ENCODE data around the gene SEMA6B.
"Not testable (repeated sequence)": the region's sequence is repeated elsewhere in the genome, so short reads cannot be mapped to it uniquely, and the experiment has no call there.

The SEMA6B gene

GRCh38 chr19:4543842-4544647 lies 15.4 kb downstream of the SEMA6B start:
- DNase-seq, result no peak

GRCh38 chr19:4542896-4543841 lies 16.3 kb downstream of the SEMA6B start:
- DNase-seq, result no peak

- DNase-seq, result not testable (repeated sequence)
These were observed 17.7 kb downstream of the SEMA6B start for GRCh38 chr19:4541806-4542145.

GRCh38 chr19:4541114-4541805 lies 18.2 kb downstream of the SEMA6B start:
- DNase-seq, result no peak

GRCh38 chr19:4539693-4540581 lies 19.5 kb downstream of the SEMA6B start, which contains the start of gene LRG1:
Gene LRG1 (minus strand): TSS chr19:4540036. CDS start chr19:4540013, 23 bp downstream.
- no peak for DNase-seq

- DNase-seq, result no peak
These were observed 20.3 kb downstream of the SEMA6B start for GRCh38 chr19:4539169-4539692.

GRCh38 chr19:4538601-4538954 lies 20.9 kb downstream of the SEMA6B start:
- no peak for DNase-seq

- DNase-seq, result no peak
These were observed 21.4 kb downstream of the SEMA6B start for GRCh38 chr19:4537953-4538600.

GRCh38 chr19:4536798-4537197 lies 22.7 kb downstream of the SEMA6B start:
- DNase-seq, result no peak

GRCh38 chr19:4534836-4535658 lies 24.4 kb downstream of the SEMA6B start, which contains the start of gene PLIN5:
Gene PLIN5 (minus strand): TSS chr19:4535224. CDS start chr19:4534074, 1,150 bp downstream.
- DNase-seq, result peak; percentile 50

GRCh38 chr19:4533835-4534424 lies 25.6 kb downstream of the SEMA6B start:
- no peak for DNase-seq

GRCh38 chr19:4533334-4533733 lies 26.1 kb downstream of the SEMA6B start:
- no peak for DNase-seq

- no peak for DNase-seq
These were observed 27.8 kb downstream of the SEMA6B start for GRCh38 chr19:4531562-4532165.

GRCh38 chr19:4529924-4530522 lies 29.5 kb downstream of the SEMA6B start:
- DNase-seq, result no peak

- no peak for DNase-seq
These were observed 30.6 kb downstream of the SEMA6B start for GRCh38 chr19:4528843-4529242.

GRCh38 chr19:4527377-4527776 lies 32.1 kb downstream of the SEMA6B start:
- not testable (repeated sequence) for DNase-seq

GRCh38 chr19:4525563-4526002 lies 33.9 kb downstream of the SEMA6B start:
- no peak for DNase-seq

GRCh38 chr19:4524808-4525562 lies 34.5 kb downstream of the SEMA6B start:
- peak; percentile 57 for DNase-seq

Measured in CD4-positive, alpha-beta T cell treated with Interleukin-12 subunit alpha and Interleukin-12 subunit beta, for 1 hour (primary cell).